NCI-H748 treated with DMSO at 0.1 percent for 48 hours (cell line): ENCODE results near the gene PREX1.
A peak's percentile ranks its signal among the peaks of the same experiment; 100 is the strongest.
"Not testable (repeated sequence)": the region's sequence is repeated elsewhere in the genome, so short reads cannot be mapped to it uniquely, and the experiment has no call there.

Experiments
- DNase-seq: peaks from one replicate; lab custom pipeline; 2025; lab: John Stamatoyannopoulos, UW

Gene PREX1

GRCh38 chr20:48827855-48828733 lies at the start of gene PREX1:
TSS of gene PREX1 (minus strand) at chr20:48827999. CDS start at chr20:48827860, 139 bp downstream.
- peak; percentile 27 for DNase-seq

- no peak for DNase-seq
Observed at GRCh38 chr20:48877304-48877703, 49.5 kb upstream of the PREX1 start.

- no peak for DNase-seq
Observed at GRCh38 chr20:48875914-48876240, 48.1 kb upstream of the PREX1 start.

GRCh38 chr20:48875233-48875913 lies 47.6 kb upstream of the PREX1 start:
- DNase-seq: no peak

GRCh38 chr20:48869442-48869841 lies 41.6 kb upstream of the PREX1 start:
- not testable (repeated sequence) for DNase-seq

GRCh38 chr20:48866936-48867335 lies 39.1 kb upstream of the PREX1 start:
- no peak for DNase-seq

- no peak for DNase-seq
Observed at GRCh38 chr20:48864738-48865318, 37.0 kb upstream of the PREX1 start.

- no peak for DNase-seq
Observed at GRCh38 chr20:48864254-48864653, 36.5 kb upstream of the PREX1 start.

GRCh38 chr20:48862279-48862678 lies 34.5 kb upstream of the PREX1 start:
- DNase-seq: no peak

- DNase-seq: no peak
Observed at GRCh38 chr20:48861444-48861843, 33.6 kb upstream of the PREX1 start.

GRCh38 chr20:48858075-48858790 lies 30.4 kb upstream of the PREX1 start:
- no peak for DNase-seq

- no peak for DNase-seq
Observed at GRCh38 chr20:48856130-48856529, 28.3 kb upstream of the PREX1 start.

- DNase-seq: no peak
Observed at GRCh38 chr20:48855046-48855445, 27.2 kb upstream of the PREX1 start.

GRCh38 chr20:48852609-48853008 lies 24.8 kb upstream of the PREX1 start:
- DNase-seq: no peak

- no peak for DNase-seq
Observed at GRCh38 chr20:48851579-48851978, 23.8 kb upstream of the PREX1 start.

- DNase-seq: no peak
Observed at GRCh38 chr20:48850977-48851299, 23.1 kb upstream of the PREX1 start.

- DNase-seq: no peak
Observed at GRCh38 chr20:48850257-48850976, 22.6 kb upstream of the PREX1 start.

- no peak for DNase-seq
Observed at GRCh38 chr20:48849779-48850178, 22.0 kb upstream of the PREX1 start.

GRCh38 chr20:48849299-48849698 lies 21.5 kb upstream of the PREX1 start:
- no peak for DNase-seq

GRCh38 chr20:48847498-48848205 lies 19.9 kb upstream of the PREX1 start:
- DNase-seq: no peak
